Stimulated activated CD4-positive, alpha-beta T cell treated with anti-CD3 and anti-CD28 coated beads, Interleukin-15, amount 100 ng/mL, for 24 hours (primary cell): ENCODE data around the gene RAD23B.

Experiments used
- DNase-seq: peaks from one replicate; pipeline ENCODE4 v3.0.0-alpha.2; 2020

Gene RAD23B

DNA sequence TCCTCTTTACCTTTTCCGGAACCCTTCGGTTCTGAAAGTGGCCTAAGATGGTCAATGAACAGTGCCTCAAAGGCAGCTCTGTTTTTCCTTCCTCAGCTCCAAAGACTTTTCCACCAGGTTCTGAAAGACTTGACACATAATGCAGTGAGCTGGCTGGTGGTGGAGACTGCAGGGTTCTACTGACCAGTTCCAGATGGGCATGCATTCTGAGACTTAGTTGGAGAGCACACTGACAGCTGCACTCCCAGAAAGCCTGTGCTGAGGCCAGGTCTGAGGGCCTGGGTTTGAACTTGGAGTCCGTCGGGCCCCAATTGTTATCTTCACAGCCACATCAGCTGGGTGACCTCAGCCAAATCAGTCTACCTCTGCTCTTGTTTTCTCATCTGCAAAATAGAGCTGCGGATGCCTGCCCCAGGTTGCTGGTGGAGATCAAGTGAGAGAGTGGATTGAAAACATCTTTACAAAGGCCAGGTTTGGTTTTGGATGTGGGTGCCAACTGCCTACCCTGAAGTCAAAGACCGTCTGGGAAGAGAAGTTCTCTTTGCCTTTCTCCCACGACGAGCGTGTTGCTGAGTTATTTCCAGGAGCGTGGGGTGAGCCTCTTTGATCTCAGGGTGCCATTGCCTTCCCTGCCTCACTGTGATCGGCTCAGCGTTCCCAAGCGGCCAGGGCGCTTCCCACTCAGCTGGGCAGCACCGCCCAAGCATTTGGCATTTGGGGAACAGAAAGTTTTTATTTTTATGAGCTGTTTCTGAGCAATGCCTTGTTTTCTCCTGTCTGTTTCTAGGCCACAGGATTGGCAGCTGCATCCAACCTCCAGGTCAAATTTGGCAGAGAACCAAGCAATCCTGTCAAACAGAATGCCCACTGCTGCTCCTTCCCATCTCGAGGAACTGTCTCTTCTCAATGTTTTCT lies 54.9 kb downstream of the RAD23B start:
- no peak for DNase-seq

GRCh38 chr9:107338911-107339659 lies 56.0 kb downstream of the RAD23B start:
- no peak for DNase-seq

DNA sequence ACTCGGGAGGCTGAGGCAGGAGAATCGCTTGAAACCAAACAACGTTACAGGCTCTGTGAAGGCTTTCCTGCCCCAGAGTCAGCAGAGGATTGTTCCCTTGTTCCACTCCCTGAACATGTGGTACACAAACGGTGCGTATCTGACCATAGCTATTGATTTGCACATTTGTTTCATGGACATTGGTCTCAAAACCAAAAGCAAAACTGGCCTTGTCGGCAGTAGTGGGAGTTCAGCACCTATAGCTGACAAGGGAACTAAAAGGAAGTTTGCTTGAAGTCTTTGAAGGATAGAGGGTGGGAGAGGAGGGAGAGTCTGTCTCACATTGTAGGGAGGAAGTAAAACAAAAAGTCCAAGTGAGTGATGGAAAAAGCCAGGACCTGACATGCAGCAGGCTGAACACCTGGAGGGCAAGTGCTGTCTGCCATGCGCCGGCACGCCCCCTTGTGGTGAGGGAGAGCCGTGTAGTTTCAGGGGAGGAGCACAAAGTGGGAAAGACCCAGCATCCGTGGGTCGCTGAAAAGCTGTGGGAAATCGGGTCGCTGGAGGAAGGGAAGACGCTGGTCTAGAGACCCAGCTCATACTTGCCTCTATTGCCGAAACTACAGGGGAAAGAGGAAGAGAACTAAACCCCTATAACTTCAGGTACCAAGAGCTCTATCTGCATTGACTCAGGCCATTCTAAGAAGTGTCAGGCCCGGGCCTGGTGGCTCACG lies 58.0 kb downstream of the RAD23B start:
- DNase-seq: peak; percentile 88

GRCh38 chr9:107342476-107343161 lies 59.5 kb downstream of the RAD23B start:
- DNase-seq: no peak

- DNase-seq: no peak
Observed at GRCh38 chr9:107345327-107345726, 62.2 kb downstream of the RAD23B start.

DNA sequence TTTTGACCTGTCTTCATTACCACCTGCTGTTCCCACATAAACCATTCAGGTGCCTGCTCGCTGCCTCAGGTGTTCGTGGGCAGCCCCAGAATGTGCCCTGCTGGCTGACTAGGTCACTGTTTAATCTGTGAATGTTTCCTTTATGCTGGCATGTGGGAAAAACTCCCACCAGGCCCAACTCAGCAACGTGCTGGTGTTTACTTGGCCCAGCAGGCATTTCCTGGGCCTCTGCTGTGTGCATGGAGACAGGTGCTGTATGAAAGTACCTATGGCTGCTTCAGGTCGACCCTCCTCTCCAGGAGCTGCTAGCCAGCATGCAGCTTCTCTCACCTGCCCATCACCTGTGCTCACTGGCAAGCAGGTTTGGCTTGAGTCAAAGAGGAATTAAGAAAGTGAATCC lies 65.8 kb downstream of the RAD23B start:
- DNase-seq: no peak

- DNase-seq: no peak
Observed at GRCh38 chr9:107350443-107350842, 67.4 kb downstream of the RAD23B start.

GRCh38 chr9:107351382-107352045 lies 68.4 kb downstream of the RAD23B start:
- no peak for DNase-seq

DNA sequence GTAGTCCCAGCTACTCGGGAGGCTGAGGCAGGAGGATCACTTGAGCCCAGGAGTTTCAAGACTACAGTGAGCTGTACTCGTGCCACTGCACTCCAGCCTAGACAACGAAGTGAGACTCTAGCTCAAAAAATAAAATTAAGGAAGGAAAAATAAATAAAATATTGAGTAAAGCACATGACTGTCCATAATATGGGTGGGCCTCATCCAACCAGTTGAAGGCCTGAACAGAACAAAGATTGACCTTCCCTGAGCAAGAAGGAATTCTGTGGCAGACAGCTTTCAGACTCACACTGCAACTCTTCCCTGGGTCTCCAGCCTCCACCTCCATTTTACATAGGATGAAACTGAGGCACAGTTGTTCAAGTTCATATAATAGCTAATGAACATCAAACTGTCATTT lies 72.3 kb downstream of the RAD23B start:
- no peak for DNase-seq

GRCh38 chr9:107358986-107359385 lies 75.9 kb downstream of the RAD23B start:
- DNase-seq: no peak

DNA sequence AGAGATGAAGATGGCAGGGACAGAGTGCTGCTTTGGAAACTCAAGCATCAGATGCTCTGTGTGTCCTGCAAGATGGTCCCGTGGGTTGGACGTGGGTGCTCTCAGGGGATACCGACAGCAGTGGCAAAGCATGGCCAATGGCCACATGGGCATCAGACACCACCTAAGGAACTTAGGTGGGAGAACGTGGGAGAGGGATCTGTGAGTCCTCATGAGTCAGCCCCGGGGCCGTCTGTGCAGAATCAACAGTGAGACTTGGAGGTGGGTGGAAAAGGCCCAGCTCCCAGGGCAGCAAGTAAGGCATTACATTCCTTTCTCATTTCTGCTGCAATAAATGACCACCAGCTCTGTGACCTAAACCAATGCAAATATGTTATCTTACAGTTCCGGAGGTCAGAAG lies 77.0 kb downstream of the RAD23B start:
- no peak for DNase-seq

DNA sequence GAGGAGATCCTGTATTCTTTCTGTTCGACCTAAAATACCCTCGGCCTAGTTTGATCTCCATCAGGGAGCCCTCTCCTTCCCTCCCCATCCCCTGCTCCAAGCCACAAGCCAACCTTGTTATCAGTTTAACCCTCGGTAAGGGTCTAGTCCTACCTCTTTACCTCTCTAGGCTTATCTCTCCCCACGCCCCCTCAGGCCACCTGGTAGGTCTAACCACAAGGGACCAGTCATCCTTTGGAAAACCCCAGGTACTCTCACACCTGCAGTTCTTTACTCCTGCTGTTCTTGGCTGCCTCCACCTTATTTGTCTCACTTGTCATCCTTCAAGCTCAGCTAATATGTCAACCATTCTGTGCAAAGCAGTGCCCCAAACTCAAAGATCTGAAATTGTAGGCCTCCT lies 78.7 kb downstream of the RAD23B start:
- DNase-seq: no peak

GRCh38 chr9:107363516-107364152 lies 80.6 kb downstream of the RAD23B start:
- DNase-seq: no peak

GRCh38 chr9:107367727-107368502 lies 84.8 kb downstream of the RAD23B start:
- DNase-seq: no peak

DNA sequence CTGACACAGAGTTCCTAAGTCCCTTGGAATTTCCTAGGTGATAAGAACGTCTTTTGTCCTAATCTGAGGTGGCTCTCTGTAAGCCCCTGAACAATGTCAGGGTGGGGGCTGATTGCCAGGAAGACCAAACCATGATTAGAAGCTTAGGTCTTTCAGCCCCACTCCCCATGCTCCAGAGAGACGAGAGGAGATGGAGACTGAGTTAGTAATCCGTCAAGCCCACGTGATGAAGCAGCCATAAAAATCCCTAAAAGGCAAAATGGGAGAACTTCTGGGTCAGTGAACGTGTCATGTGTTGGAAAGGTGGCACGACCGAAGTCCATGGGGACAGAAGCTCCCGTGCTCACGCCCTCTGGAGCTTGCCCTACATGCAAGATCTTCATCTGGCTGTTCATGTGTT lies 85.6 kb downstream of the RAD23B start:
- DNase-seq: no peak

GRCh38 chr9:107373809-107374208 lies 90.7 kb downstream of the RAD23B start:
- no peak for DNase-seq

- DNase-seq: no peak
Observed at GRCh38 chr9:107375001-107375400, 91.9 kb downstream of the RAD23B start.

DNA sequence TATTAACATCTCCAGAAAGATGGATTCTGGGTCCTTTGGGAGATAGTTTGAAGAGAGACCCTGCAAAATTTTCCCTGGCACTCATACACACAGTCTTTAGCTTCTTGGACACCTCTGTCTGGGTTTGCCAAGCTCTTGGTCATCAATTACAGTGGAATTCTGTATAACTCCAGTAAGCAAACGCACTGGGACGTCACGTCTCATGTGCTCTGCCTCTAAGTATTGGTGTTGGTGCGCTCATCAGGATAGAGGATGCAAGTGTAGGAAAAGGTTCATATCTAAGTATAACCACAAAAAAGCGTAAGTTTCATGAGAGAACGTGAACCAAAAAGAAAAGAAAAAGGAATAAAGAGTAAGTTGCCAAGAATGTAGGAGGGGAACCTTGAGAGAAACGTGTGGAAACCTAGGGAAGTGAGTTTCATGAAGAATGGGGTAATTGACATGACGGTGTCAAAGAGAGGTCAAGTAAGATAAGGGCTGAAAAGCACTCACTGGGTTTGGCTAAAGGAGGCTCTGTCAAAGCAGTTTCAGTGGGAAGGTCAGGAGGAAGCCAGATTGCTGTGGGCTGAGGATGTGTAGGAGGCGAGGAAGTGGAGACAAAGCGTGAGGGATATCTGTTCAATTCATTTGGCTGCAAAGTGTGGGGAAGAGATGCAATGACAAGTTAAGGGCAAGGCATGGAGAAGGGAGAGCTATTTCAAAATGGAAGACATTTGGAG lies 92.7 kb downstream of the RAD23B start:
- no peak for DNase-seq

DNA sequence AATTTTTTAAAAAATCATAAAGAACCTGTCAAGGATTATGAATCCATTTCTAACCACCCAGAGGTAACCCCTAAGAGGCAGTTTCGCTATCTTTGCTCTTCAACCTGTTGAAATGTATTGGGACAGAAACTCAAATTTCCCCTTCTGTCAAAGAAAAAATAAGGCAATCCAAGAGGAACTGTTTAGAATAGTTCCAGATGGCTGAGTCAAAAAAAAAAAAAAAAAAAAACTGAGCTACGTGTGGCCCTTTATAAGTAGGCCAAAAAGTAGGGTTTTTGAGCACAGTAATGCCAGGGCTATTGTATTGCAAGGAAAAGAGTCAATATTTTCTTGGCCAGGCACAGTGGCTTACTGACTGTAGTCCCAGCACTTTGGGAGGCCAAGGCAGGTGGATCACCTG lies 94.9 kb downstream of the RAD23B start:
- no peak for DNase-seq
